Gastroesophageal sphincter (tissue), 4 donors: Measurements from ENCODE around the gene NUP93. TPM values are rescaled to one million over a fixed set of nuclear protein-coding genes. Genes with fewer than 3 reads are reported as not detected.
"Not testable (repeated sequence)": the region's sequence is repeated elsewhere in the genome, so short reads cannot be mapped to it uniquely, and the experiment has no call there.

Experiments
- ATAC-seq: fragments of 150-250 bp; one replicate; pipeline ENCODE4 v1.9.1; 2016; ENCODE audit warnings: mild to moderate bottlenecking, moderate library complexity
- H3K27ac ChIP-seq, 4 donors: fragments of 200-600 bp; sonication (generic) in 3 of 4; 1 replicate in 3 of 4; 2 replicates in 1 of 4; pipeline ENCODE4 v1.5.1; 2016 to 2019
- H3K27me3 ChIP-seq: fragments of 200-600 bp; sonication (generic); one replicate; pipeline ENCODE4 v1.5.1; 2019
- H3K36me3 ChIP-seq, 2 donors: fragments of 200-600 bp; sonication (generic); one replicate each; pipeline ENCODE4 v1.5.1; 2019; ENCODE audit warnings: control low read depth in 1 of 2
- H3K4me1 ChIP-seq, 3 donors: fragments of 200-600 bp; sonication (generic); 1 replicate in 2 of 3; 2 replicates in 1 of 3; pipeline ENCODE4 v1.5.1; 2016 to 2019; ENCODE audit warnings: control low read depth in 2 of 3
- H3K4me3 ChIP-seq, 2 donors: fragments of 200-600 bp; sonication (generic); one replicate each; pipeline ENCODE4 v1.5.1; 2019; ENCODE audit warnings: mild to moderate bottlenecking in 1 of 2, moderate library complexity in 1 of 2
- H3K9me3 ChIP-seq, 3 donors: fragments of 200-600 bp; sonication (generic); one replicate each; pipeline ENCODE4 v1.5.1; 2017 to 2019; ENCODE audit warnings: control low read depth in 2 of 3
- CTCF ChIP-seq, 4 experiments: fragments of 200-600 bp in 2 of 4; fragments of 450-650 bp in 2 of 4; sonication (generic) in 1 of 4; IDR thresholded peaks; one replicate each; pipeline ENCODE4 v1.5.1; 2017 to 2019; ENCODE audit warnings: antibody characterized with exemption in 4 of 4, mild to moderate bottlenecking in 2 of 4, moderate library complexity in 2 of 4
- EP300 ChIP-seq: sonication (generic); formaldehyde crosslinking; IDR thresholded peaks from one replicate; pipeline ENCODE4 v1.6.1; 2017; ENCODE audit warnings: antibody characterized with exemption, mild to moderate bottlenecking
- POLR2A ChIP-seq, 2 donors: fragments of 450-650 bp; IDR thresholded peaks; one replicate each; pipeline ENCODE4 v1.6.1; 2017; ENCODE audit warnings: antibody characterized with exemption in 2 of 2, mild to moderate bottlenecking in 2 of 2, moderate library complexity in 1 of 2
- POLR2AphosphoS5 ChIP-seq: sonication (generic); formaldehyde crosslinking; IDR thresholded peaks from one replicate; pipeline ENCODE4 v1.6.1; 2017; ENCODE audit warnings: antibody characterized with exemption
- WGBS, 2 donors: methylation state at CpG; one replicate each; pipeline ENCODE4 v1.1.5; 2018; ENCODE audit warnings: low coverage in 1 of 2; 5-methylcytosine and 5-hydroxymethylcytosine counted together
- total RNA-seq, 4 donors: library from RNA; depleted of rRNA; stranded (reverse); fragments of >200 nt; gene quantifications; one replicate each; pipeline ENCODE4 v1.1.0, GENCODE V29; 2016

The NUP93 gene
- total RNA-seq, 4 donors from 2014 or later: 37.6 to 39.3 (median 38.9) TPM

- no peak overlapping the region for H3K4me3 ChIP-seq
- H3K9me3 ChIP-seq: no peaks in the 10 kb centered on the region
- no peak for TF ChIP-seq EP300
- TF ChIP-seq POLR2AphosphoS5: no peak
- no peak for TF ChIP-seq CTCF (IDR thresholded peaks at IDR 0.05)
- no peak for TF ChIP-seq POLR2A (IDR thresholded peaks at IDR 0.05)
- 80 to 100% methylated on average over 1 of the region's 2 CpGs for WGBS, 2 donors
- H3K36me3 ChIP-seq: no peaks in the 10 kb centered on the region
- no peaks in the 10 kb centered on the region for H3K4me1 ChIP-seq
- H3K27me3 ChIP-seq: no peaks in the 10 kb centered on the region
- ATAC-seq: no peak
- H3K27ac ChIP-seq: no peak overlapping the region
Measured at GRCh38 chr16:56883586-56883985, 153.7 kb downstream of the NUP93 start.

DNA sequence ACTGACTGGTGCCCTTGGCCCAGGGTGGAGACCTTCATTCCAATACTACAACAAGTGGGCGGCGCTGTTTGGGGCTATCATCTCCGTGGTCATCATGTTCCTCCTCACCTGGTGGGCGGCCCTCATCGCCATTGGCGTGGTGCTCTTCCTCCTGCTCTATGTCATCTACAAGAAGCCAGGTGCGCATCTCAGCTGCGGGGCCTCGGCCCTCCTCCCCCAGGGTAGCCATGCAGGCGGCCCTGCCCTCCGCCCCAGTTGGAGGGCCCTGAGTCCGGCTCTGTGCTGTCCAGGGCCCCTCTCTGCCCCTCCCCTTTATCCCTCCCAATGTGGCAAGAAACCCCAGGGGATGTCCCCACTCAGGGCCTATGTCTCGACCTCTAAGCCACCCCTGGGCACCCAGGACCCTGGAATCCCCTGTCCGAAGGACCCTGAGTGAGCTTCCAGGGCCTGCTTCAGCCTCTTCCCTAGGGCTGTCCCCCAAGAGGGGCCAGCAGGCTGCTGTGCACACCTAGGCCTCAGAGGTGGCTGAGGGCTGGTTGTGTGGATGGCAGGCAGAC lies 154.2 kb downstream of the NUP93 start:
- no peaks in the 10 kb centered on the region for H3K9me3 ChIP-seq
- TF ChIP-seq POLR2AphosphoS5 (no peak), POLR2A (IDR thresholded peaks at IDR 0.05) (no peak), EP300 (no peak), CTCF (IDR thresholded peaks at IDR 0.05) (no peak)
- ATAC-seq: no peak
- H3K4me1 ChIP-seq: no peaks in the 10 kb centered on the region
- WGBS, 2 donors: 98% methylated on average over 8 of the region's 14 CpGs; no CpG with 5 or more reads in 1 of the 2 donors
- H3K36me3 ChIP-seq: no peaks in the 10 kb centered on the region
- H3K27ac ChIP-seq: no peak overlapping the region
- no peak overlapping the region for H3K4me3 ChIP-seq
- no peaks in the 10 kb centered on the region for H3K27me3 ChIP-seq

DNA sequence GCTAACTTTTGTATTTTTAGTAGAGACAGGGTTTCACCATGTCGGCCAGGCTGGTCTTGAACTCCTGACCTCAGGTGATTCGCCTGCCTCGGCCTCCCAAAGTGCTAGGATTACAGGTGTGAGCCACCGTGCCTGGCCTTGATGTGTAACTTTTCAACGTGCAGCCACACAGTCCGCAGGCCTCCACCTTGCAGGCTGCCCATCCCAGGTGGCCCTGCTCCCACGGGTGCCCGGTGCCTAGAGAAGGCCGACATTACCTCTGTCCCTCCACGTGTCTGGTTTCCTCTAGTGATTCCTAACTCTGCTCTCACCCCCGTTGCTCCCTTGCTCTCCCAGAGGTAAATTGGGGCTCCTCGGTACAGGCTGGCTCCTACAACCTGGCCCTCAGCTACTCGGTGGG lies 155.0 kb downstream of the NUP93 start:
- H3K4me3 ChIP-seq, H3K4me1 ChIP-seq, H3K9me3 ChIP-seq, H3K27me3 ChIP-seq, H3K36me3 ChIP-seq, H3K27ac ChIP-seq, ATAC-seq: not testable (repeated sequence)
- 84 to 94% methylated on average over 3 to 10 of the region's 13 CpGs for WGBS, 2 donors

GRCh38 chr16:56885446-56886162 lies 155.7 kb downstream of the NUP93 start:
- H3K9me3 ChIP-seq: no peaks in the 10 kb centered on the region
- no peaks in the 10 kb centered on the region for H3K4me1 ChIP-seq
- no peaks in the 10 kb centered on the region for H3K36me3 ChIP-seq
- H3K27me3 ChIP-seq: no peaks in the 10 kb centered on the region
- TF ChIP-seq POLR2AphosphoS5: no peak
- TF ChIP-seq CTCF (IDR thresholded peaks at IDR 0.05): no peak
- TF ChIP-seq EP300: no peak
- TF ChIP-seq POLR2A (IDR thresholded peaks at IDR 0.05): no peak
- 74% methylated on average over 5 of the region's 9 CpGs; no CpG with 5 or more reads in 1 of the 2 donors for WGBS, 2 donors
- no peak for ATAC-seq
- H3K4me3 ChIP-seq: no peak overlapping the region
- H3K27ac ChIP-seq: no peak overlapping the region

DNA sequence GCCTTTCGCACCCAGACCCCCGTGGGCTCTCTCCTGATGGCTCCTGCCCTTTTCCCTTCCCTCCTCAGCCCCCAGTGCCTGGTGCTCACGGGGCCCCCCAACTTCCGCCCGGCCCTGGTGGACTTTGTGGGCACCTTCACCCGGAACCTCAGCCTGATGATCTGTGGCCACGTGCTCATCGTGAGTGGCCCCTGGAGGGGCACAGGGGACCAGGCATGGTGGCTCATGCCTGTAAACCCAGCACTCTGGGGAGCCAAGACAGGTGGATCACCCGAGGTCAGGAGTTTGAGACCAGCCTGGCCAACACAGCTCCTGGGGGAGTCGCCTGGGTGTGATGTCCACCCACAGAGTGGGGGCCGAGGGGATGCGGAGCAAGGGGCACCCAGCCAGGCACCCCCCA lies 156.4 kb downstream of the NUP93 start:
- WGBS, 2 donors: 77% methylated on average over 3 to 5 of the region's 12 CpGs
- Histone ChIP-seq H3K36me3 (no peaks in the 10 kb centered on the region), H3K27ac (no peak overlapping the region), H3K4me3 (no peak overlapping the region), H3K9me3 (no peaks in the 10 kb centered on the region), H3K4me1 (no peaks in the 10 kb centered on the region), H3K27me3 (no peaks in the 10 kb centered on the region)
- TF ChIP-seq CTCF (IDR thresholded peaks at IDR 0.05) (no peak), EP300 (no peak), POLR2A (IDR thresholded peaks at IDR 0.05) (no peak), POLR2AphosphoS5 (no peak)
- no peak for ATAC-seq
